Activated CD4-positive, alpha-beta T cell treated with anti-CD3 and anti-CD28 coated beads for 4 hours (primary cell): ENCODE results near the gene RPS21.

Experiments used
- DNase-seq, 2 donors: peaks; one replicate each; pipeline ENCODE4 v3.0.0-alpha.2; 2020

RPS21 gene

GRCh38 chr20:62400021-62400420, 13.1 kb downstream of the RPS21 start:
- DNase-seq = no peak

GRCh38 chr20:62400541-62400940, 13.6 kb downstream of the RPS21 start:
- no peak for DNase-seq

GRCh38 chr20:62401331-62401779, 14.5 kb downstream of the RPS21 start:
- no peak for DNase-seq

GRCh38 chr20:62402456-62403150, 15.7 kb downstream of the RPS21 start:
- DNase-seq = no peak

- no peak for DNase-seq
Measured at GRCh38 chr20:62403331-62403730, 16.4 kb downstream of the RPS21 start.

- DNase-seq = no peak
Measured at GRCh38 chr20:62404112-62404665, 17.3 kb downstream of the RPS21 start.

- DNase-seq = no peak
Measured at GRCh38 chr20:62404761-62405107, 17.8 kb downstream of the RPS21 start.

GRCh38 chr20:62405108-62405980, 18.4 kb downstream of the RPS21 start:
- no peak for DNase-seq

- DNase-seq = no peak
Measured at GRCh38 chr20:62405981-62406513, 19.1 kb downstream of the RPS21 start.

GRCh38 chr20:62406635-62407176, 19.8 kb downstream of the RPS21 start:
- DNase-seq = no peak

- peak; percentile 85 to 88 for DNase-seq
Measured at GRCh38 chr20:62407221-62407992, 20.5 kb downstream of the RPS21 start, which contains the start of gene CABLES2. Gene CABLES2, minus strand, starts transcription at chr20:62407285. Its CDS starts 9 bp downstream, at chr20:62407276.

GRCh38 chr20:62408055-62408454, 21.2 kb downstream of the RPS21 start:
- DNase-seq = no peak

GRCh38 chr20:62408640-62409039, 21.7 kb downstream of the RPS21 start:
- no peak for DNase-seq

GRCh38 chr20:62409086-62409853, 22.4 kb downstream of the RPS21 start:
- DNase-seq = no peak

- peak; percentile 26 for DNase-seq
Measured at GRCh38 chr20:62409931-62410745, 23.2 kb downstream of the RPS21 start.

- DNase-seq = no peak
Measured at GRCh38 chr20:62410746-62411478, 24.0 kb downstream of the RPS21 start.

- no peak for DNase-seq
Measured at GRCh38 chr20:62411479-62412193, 24.7 kb downstream of the RPS21 start.

- DNase-seq = no peak
Measured at GRCh38 chr20:62412194-62413024, 25.5 kb downstream of the RPS21 start.
